NCI-H345 treated with DMSO at 0.1 percent for 48 hours (cell line): ENCODE results near the gene KRI1.
"Not testable (repeated sequence)": the region's sequence is repeated elsewhere in the genome, so short reads cannot be mapped to it uniquely, and the experiment has no call there.

Source experiments
- DNase-seq: peaks from one replicate; lab custom pipeline; 2025; ENCODE audit not compliant: unreplicated experiment; lab: John Stamatoyannopoulos, UW

Gene KRI1

GRCh38 chr19:10550336-10550735 is 15.5 kb downstream of the KRI1 start:
- no peak for DNase-seq

- DNase-seq: no peak
These were observed 16.1 kb downstream of the KRI1 start for GRCh38 chr19:10549733-10550132.

DNA sequence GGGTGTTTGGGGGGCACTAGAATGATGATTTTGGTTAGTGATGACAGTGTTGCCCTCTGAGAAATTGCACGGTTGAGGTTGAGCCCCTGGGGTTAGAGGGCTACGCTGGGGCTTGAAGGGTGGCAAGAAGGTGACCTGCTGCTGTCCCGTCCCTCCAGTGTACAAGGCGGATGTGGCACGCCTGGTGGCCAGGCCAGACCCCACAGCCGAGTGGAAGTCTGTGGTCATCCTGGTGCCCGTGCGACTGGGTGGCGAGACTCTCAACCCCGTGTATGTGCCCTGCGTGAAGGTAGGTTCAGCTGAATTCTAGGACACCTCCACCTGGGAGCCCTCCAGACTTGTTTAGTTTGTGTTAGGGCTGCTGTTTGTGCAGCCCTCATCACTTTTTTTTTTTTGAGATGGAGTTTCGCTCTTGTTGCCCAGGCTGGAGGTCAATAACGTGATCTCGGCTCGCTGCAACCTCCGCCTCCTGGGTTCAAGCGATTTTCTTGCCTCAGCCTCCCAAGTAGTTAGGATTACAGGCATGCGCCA is 17.0 kb downstream of the KRI1 start:
- no peak for DNase-seq

GRCh38 chr19:10546817-10547216 is 19.0 kb downstream of the KRI1 start:
- DNase-seq: no peak

DNA sequence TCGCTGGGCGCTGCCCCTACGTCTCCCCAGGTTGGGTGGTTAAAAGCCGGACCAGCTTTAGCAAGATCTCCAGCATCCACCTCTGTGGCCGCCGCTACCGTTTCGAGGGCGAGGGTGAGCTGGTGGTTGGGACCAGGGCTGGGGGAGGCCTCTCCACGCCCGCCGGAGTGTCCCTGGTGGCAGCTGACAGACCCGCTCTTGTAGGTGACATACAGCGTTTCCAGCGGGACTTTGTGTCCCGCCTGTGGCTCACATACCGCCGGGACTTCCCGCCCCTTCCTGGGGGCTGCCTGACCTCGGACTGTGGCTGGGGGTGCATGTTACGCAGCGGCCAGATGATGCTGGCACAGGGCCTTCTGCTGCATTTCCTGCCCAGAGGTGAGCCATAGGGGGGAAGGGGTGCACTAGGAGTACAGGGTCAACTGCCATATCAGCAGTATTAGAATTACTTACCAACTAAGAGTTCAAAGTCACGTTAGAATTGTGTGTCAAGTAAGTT is 21.0 kb downstream of the KRI1 start:
- no peak for DNase-seq

GRCh38 chr19:10544242-10544752 is 21.5 kb downstream of the KRI1 start:
- no peak for DNase-seq

DNA sequence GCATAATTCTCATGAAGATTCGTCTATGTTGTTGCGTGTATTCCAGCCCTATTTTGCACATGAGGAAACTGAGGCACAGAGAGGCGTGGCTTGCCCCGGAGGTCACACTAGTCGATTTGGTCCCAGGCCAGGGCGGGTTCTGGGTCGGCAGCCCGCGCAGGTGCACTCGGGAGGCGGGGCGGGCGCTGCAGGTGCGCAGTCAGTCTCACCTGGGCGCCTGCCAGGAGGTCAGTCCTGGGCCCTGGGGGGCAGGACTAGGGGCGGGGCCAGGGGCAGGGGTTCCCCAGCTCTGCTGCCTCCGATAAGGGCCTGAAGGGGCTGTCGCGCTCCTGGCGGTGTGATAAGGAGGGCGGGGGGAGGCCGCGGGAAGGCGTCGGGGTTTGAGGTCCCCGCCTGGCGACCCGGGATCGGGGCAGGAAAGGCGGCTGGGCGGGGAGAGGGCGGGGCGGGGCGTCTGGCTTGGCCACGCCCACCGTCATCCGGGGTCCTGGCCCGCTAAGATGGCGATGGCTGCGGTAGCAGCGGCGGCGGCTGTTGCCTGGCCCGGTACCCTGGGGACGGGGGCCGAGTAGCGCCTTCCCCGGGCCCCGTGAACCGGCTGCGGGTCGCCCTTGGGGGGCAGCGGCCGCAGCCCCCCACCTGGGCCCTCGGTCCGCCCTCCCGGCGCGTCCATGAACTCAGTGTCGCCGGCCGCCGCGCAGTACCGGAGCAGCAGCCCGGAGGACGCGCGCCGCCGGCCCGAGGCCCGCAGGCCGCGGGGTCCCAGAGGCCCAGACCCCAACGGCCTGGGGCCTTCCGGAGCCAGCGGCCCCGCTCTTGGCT is 22.2 kb downstream of the KRI1 start, which contains the start of gene ATG4D:
ATG4D (plus strand) TSS at position 485 of the 822 bp plus-strand sequence; CDS start at position 672, 187 bp downstream.
- peak; percentile 77 for DNase-seq

- no peak for DNase-seq
These were observed 22.8 kb downstream of the KRI1 start for GRCh38 chr19:10543059-10543419.

GRCh38 chr19:10539016-10539415 is 26.8 kb downstream of the KRI1 start:
- not testable (repeated sequence) for DNase-seq

DNA sequence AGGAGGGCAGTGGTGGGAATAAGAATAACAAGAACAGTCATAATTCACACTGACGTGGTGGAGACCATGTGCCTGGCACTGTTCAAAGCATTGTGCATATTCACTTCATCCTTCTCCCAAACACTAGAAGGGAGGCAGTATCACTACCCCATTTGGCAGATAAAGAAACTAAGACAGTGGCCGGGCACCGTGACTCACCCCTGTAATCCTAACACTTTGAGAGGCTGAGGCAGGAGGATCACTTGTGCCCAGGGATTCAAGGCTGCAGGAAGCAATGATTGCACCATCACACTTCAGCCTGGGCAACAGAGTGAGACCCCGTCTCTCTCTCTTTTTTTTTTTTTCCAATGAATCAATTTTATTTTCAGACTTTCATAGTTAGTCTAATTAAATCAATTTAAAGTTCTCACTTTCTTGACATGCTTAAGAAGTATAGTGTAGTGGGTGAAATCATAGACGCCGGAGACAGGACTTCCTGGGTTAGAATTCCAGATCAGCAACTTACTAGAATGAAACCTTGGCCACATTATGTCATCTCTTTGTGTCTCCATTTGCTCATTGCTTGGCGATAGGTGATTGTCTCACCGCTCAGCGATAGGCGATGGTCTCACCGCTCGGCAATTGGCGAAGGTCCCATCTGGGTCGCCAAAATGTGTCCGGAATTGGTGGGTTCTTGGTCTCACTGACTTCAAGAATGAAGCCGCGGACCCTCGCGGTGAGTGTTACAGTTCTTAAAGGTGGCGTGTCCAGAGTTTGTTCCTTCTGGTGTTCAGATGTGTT is 27.4 kb downstream of the KRI1 start:
- no peak for DNase-seq

DNA sequence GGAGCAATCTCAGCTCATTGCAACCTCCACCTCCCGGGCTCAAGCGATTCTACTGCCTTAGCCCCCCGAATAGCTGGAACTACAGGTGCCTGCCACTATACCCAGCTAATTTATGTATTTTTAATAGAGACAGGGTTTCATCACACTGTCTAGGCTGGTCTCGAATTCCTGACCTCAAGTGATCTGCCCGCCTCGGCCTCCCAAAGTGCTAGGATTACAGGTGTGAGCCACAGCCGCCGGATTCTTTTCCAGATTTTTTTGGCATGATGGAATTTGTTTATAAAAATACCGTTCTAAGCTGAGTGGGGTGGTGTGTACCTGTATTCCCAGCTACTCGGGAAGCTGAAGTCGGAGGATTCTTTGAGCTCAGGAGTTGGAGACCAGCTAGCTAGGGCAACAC is 28.1 kb downstream of the KRI1 start:
- DNase-seq: no peak

DNA sequence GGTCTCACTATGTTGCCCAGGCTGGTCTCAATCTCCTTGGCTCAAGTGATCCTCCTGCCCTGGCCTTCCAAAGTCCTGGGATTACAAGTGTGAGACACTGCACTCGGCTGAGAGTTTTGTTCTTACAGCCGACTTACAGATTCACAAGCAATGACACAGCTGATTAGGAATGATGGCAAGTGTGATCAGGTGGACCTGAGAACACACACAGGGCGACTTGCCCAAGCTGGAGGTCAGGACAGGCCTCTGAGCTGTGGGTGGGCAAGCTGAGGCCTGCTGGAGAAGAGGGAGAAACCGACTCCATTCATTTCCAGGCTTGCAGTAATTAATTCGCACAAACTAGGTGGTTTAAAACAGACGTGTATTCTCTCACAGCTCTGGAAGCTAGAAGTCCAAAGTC is 30.2 kb downstream of the KRI1 start:
- DNase-seq: no peak

DNA sequence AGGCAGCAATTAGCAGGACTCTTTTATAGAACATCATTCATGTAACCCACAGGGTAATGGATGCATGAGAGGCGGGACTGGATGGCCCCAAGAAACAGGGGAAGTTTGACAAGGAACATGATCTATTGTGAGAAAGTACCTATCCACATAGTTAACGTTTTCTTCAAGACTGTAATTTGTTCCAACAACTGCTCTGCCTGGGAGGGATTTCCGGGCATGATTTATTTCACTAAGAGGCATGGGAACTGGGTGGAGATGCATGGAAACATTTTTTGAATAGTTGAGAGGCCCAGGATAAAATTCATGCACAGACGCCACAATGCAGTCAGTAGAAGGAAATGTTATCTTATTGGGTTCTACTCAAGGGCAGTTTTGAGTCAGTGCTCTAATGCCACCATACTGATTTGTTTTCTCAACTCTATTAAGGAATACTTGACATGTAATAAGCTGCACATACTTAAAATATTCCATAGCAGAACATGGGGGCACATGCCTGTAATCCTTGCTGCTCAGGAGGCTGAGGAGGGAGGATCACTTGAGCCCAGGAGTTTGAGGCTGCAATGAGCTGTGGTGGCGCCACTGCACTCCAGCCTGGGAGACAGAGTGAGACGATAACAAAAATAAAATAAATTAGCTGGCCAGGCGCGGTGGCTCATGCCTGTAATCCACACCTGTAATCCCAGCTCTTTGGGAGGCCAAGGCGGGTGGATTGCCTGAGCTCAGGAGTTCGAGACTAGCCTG is 32.0 kb downstream of the KRI1 start:
- DNase-seq: no peak

DNA sequence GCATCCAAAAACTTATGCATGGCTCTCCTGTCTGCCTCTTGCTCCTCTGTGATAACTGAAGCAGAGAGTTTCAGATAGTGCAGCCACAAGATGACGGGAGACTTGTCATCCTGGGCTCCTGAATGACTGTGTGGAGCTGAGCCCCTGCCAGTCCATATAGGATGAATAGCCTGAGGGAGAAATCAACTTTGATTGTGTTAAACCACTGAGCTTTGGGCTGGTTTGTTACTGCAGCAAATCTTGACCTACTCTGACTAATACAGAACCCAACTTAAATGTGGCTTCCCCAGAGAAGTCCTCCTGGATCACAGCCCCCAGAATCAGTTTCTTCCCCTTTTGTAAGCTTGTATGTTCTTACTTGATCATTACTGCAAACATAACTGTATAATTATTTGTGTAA is 33.4 kb downstream of the KRI1 start:
- DNase-seq: no peak

DNA sequence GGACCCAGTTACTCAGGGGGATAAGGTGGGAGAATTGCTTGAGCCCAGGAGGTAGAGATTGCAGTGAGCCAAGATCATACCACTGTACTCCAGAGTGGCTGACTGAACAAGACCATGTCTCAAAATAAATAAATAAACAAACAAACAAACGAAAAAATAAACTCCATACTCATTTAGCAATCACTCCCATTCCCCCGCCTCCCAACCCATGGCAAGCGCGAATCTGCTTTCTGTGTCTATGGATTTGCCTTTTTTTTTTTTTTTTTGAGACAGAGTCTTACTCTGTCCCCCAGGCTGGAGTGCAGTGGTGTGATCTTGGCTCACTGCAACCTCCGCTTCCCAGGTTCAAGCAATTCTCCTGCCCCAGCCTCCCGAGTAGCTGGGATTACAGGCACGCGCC is 38.9 kb downstream of the KRI1 start:
- DNase-seq: not testable (repeated sequence)

DNA sequence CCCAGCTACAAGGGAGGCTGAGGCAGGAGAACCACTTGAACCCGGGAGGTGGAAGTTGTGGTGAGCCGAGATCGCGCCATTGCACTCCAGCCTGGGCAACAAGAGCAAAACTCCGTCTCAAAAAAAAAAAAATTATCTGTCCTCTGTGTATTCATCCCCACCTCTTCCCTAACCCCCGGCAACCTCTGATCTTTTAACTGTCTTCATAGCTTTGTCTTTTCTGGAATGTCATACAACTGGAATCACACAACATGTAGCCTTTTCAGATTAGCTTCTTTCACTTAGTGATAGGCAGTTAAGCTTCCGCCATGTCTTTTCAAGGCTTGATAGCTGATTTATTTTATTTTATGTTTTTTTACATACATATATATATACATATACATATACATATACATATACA is 40.2 kb downstream of the KRI1 start:
- no peak for DNase-seq

- DNase-seq: no peak
These were observed 42.6 kb downstream of the KRI1 start for GRCh38 chr19:10523135-10523636.

GRCh38 chr19:10521461-10522171 is 44.2 kb downstream of the KRI1 start:
- DNase-seq: no peak

DNA sequence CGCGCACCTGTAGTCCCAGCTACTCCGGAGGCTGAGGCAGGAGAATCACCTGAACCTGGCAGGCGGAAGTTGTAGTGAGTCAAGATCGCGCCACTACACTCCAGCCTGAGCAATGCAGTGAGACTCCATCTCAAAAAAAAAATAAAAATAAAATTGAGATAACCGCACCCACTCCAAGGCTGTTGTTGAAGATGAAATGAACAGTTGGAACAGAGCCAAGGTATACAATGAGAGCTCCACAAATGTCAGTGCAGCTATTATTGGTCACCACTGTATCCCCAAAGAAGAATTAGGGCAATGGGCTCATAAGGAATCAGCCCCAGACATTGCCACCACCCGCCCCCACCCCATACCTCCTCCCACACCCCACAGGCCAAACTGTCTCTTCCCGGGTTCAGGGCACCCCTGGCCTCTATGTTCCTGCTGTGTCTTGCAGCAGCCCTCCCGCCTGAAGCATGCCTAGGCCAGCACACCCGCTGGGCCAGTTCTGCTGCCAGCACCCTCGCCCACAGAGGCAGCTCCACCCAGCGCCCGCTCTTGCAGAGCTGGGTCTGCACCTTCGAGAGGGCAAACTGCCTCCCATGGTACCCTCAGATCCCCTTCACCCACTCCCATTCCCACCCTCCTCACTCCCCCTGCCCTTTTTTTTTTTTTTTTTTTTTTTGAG is 45.0 kb downstream of the KRI1 start:
- DNase-seq: no peak

DNA sequence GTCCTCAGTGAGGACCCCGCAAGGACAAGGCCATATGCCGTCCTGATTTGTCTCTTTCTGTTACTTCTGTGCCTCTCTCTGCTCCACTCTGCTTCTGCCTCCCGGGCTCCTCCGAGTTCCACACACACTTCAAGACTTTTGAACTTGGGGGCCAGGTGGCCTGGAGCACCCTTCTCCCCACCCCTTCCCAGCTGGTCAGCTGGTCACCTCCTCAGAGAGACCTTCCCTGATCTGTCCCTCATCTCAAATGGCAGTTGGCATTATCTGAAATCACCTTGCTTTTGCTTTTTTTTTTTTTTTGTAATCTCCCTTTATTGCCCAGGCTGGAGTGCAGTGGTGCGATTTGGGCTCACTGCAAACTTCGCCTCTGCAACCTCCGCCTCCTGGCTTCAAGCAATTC is 46.4 kb downstream of the KRI1 start:
- DNase-seq: no peak
